CD4-positive, alpha-beta T cell treated with Interleukin-15 for 4 hours (primary cell): ENCODE data around the gene SP7.
"Not testable (repeated sequence)": the region's sequence is repeated elsewhere in the genome, so short reads cannot be mapped to it uniquely, and the experiment has no call there.

Experiments
- DNase-seq: peaks from one replicate; pipeline ENCODE4 v3.0.0-alpha.2; 2020; ENCODE audit warnings: low spot score

The SP7 gene

GRCh38 chr12:53346491-53346890, 10.3 kb upstream of the SP7 start:
- DNase-seq: no peak

- DNase-seq: no peak
Observed at GRCh38 chr12:53345486-53346188, 9.5 kb upstream of the SP7 start.

- peak; percentile 72 for DNase-seq
Observed at GRCh38 chr12:53344824-53345485, 8.8 kb upstream of the SP7 start.

GRCh38 chr12:53344487-53344823, 8.3 kb upstream of the SP7 start:
- DNase-seq: no peak

GRCh38 chr12:53343969-53344368, 7.8 kb upstream of the SP7 start:
- no peak for DNase-seq

- no peak for DNase-seq
Observed at GRCh38 chr12:53343449-53343848, 7.3 kb upstream of the SP7 start.

GRCh38 chr12:53340398-53340797, 4.2 kb upstream of the SP7 start:
- DNase-seq: no peak

GRCh38 chr12:53338916-53339315, 2.8 kb upstream of the SP7 start:
- DNase-seq: no peak

GRCh38 chr12:53338017-53338416, 1.9 kb upstream of the SP7 start:
- no peak for DNase-seq

- DNase-seq: no peak
Observed at GRCh38 chr12:53334822-53335221, 1.3 kb downstream of the SP7 start.

- DNase-seq: no peak
Observed at GRCh38 chr12:53333845-53334244, 2.3 kb downstream of the SP7 start.

GRCh38 chr12:53333289-53333688, 2.9 kb downstream of the SP7 start:
- DNase-seq: no peak

GRCh38 chr12:53332744-53333143, 3.4 kb downstream of the SP7 start:
- no peak for DNase-seq

- not testable (repeated sequence) for DNase-seq
Observed at GRCh38 chr12:53332339-53332738, 3.8 kb downstream of the SP7 start.

GRCh38 chr12:53330671-53331070, 5.5 kb downstream of the SP7 start:
- no peak for DNase-seq

GRCh38 chr12:53328043-53328435, 8.1 kb downstream of the SP7 start:
- no peak for DNase-seq

GRCh38 chr12:53327435-53328042, 8.6 kb downstream of the SP7 start:
- DNase-seq: no peak

GRCh38 chr12:53326460-53327185, 9.5 kb downstream of the SP7 start:
- DNase-seq: no peak

GRCh38 chr12:53325511-53326061, 10.6 kb downstream of the SP7 start:
- DNase-seq: no peak

GRCh38 chr12:53324779-53325510, 11.2 kb downstream of the SP7 start:
- DNase-seq: peak; percentile 87

- DNase-seq: peak; percentile 54
Observed at GRCh38 chr12:53324113-53324778, 11.9 kb downstream of the SP7 start.
